Measurements from ENCODE around the gene MYO3B.

DNA sequence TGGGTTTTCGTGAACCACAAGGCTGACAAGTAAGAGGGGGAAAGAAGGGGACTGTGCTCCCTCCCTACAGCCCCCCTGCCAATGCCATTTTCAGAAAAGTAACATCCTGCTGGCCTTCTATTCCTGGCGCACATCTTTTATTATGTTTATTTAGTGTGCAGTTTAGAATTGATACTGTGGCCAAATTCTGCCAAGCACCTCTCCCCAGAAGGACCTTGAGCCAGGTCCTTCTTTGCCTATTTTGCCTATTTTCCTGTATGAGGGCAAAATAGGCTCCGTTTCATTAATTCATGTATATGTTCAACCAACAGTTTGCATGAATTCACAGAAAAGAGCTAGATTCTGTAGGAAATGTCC, 136.0 kb downstream of the MYO3B start:
- TF ChIP-seq, protein P1, sequence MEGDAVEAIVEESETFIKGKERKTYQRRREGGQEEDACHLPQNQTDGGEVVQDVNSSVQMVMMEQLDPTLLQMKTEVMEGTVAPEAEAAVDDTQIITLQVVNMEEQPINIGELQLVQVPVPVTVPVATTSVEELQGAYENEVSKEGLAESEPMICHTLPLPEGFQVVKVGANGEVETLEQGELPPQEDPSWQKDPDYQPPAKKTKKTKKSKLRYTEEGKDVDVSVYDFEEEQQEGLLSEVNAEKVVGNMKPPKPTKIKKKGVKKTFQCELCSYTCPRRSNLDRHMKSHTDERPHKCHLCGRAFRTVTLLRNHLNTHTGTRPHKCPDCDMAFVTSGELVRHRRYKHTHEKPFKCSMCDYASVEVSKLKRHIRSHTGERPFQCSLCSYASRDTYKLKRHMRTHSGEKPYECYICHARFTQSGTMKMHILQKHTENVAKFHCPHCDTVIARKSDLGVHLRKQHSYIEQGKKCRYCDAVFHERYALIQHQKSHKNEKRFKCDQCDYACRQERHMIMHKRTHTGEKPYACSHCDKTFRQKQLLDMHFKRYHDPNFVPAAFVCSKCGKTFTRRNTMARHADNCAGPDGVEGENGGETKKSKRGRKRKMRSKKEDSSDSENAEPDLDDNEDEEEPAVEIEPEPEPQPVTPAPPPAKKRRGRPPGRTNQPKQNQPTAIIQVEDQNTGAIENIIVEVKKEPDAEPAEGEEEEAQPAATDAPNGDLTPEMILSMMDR (conservative IDR thresholded peaks at IDR 0.05) = no peak
- TF ChIP-seq ZFX (IDR thresholded peaks at IDR 0.05) = no peak
